H9 (cell line): Measurements from ENCODE around the gene EGLN3. TPM values are rescaled to one million over a fixed set of nuclear protein-coding genes. Genes with fewer than 3 reads are reported as not detected.

Source experiments
- DNase-seq: peaks from one replicate; pipeline ENCODE4 v3.0.0-alpha.2; 2017
- H2AFZ ChIP-seq: one replicate; pipeline ENCODE4 v1.6.1; 2013; ENCODE audit warnings: mild to moderate bottlenecking, low read length, control low read depth, moderate library complexity
- H2AK5ac ChIP-seq: 2 replicates; pipeline ENCODE4 v1.6.1; 2013; ENCODE audit warnings: low read length, control low read depth, mixed read lengths; ENCODE audit not compliant: insufficient read length
- H2BK120ac ChIP-seq: one replicate; pipeline ENCODE4 v1.6.1; 2013; ENCODE audit warnings: low read depth, mild to moderate bottlenecking, low read length, control low read depth, inconsistent platforms; ENCODE audit not compliant: poor library complexity, severe bottlenecking
- H2BK12ac ChIP-seq: 2 replicates; pipeline ENCODE4 v1.6.1; 2013; ENCODE audit warnings: low read length, control low read depth, mixed read lengths, low read depth; ENCODE audit not compliant: insufficient read length
- H2BK15ac ChIP-seq: 2 replicates; pipeline ENCODE4 v1.6.1; 2013; ENCODE audit warnings: low read depth, low read length, control low read depth
- H2BK20ac ChIP-seq: one replicate; pipeline ENCODE4 v1.6.1; 2013; ENCODE audit warnings: low read depth, mild to moderate bottlenecking, low read length, control low read depth, inconsistent platforms; ENCODE audit not compliant: poor library complexity, severe bottlenecking
- H2BK5ac ChIP-seq: 2 replicates; pipeline ENCODE4 v1.6.1; 2013; ENCODE audit warnings: low read length, control low read depth, mixed read lengths; ENCODE audit not compliant: insufficient read length
- H3K14ac ChIP-seq: 2 replicates; pipeline ENCODE4 v1.6.1; 2013; ENCODE audit warnings: low read length, control low read depth; ENCODE audit not compliant: insufficient read depth
- H3K18ac ChIP-seq: 2 replicates; pipeline ENCODE4 v1.6.1; 2013; ENCODE audit warnings: low read depth, mild to moderate bottlenecking, mixed read lengths, low read length, control low read depth; ENCODE audit not compliant: insufficient read length
- H3K23ac ChIP-seq: 2 replicates; pipeline ENCODE4 v1.6.1; 2013; ENCODE audit warnings: low read length, control low read depth, mixed read lengths, low read depth; ENCODE audit not compliant: insufficient read length
- H3K23me2 ChIP-seq: 2 replicates; pipeline ENCODE4 v1.6.1; 2013; ENCODE audit warnings: low read depth, mild to moderate bottlenecking, mixed read lengths, low read length, control low read depth; ENCODE audit not compliant: insufficient read length, poor library complexity, severe bottlenecking
- H3K27ac ChIP-seq: 2 replicates; pipeline ENCODE4 v1.5.1; 2013; ENCODE audit warnings: low read length, control low read depth, mixed read lengths, low read depth; ENCODE audit not compliant: insufficient read length
- H3K27me3 ChIP-seq: 2 replicates; pipeline ENCODE4 v1.6.1; 2013; ENCODE audit warnings: low read length, control low read depth, inconsistent platforms; ENCODE audit not compliant: insufficient read depth
- H3K4ac ChIP-seq: 2 replicates; pipeline ENCODE4 v1.6.1; 2013; ENCODE audit warnings: low read depth, mild to moderate bottlenecking, control low read depth, inconsistent platforms, low read length, moderate library complexity
- H3K4me1 ChIP-seq: 2 replicates; pipeline ENCODE4 v1.6.1; 2013; ENCODE audit warnings: low read length, control low read depth, inconsistent platforms; ENCODE audit not compliant: insufficient read depth
- H3K4me2 ChIP-seq: 2 replicates; pipeline ENCODE4 v1.6.1; 2013; ENCODE audit warnings: low read length, control low read depth, mixed read lengths; ENCODE audit not compliant: insufficient read length, insufficient read depth
- H3K56ac ChIP-seq: 2 replicates; pipeline ENCODE4 v1.6.1; 2013; ENCODE audit warnings: low read depth, mild to moderate bottlenecking, mixed read lengths, low read length, control low read depth; ENCODE audit not compliant: insufficient read length
- H3K79me1 ChIP-seq: 2 replicates; pipeline ENCODE4 v1.6.1; 2013; ENCODE audit warnings: low read depth, mild to moderate bottlenecking, moderate library complexity, low read length, control low read depth, inconsistent platforms; ENCODE audit not compliant: insufficient read depth, poor library complexity, severe bottlenecking
- H3K79me2 ChIP-seq: 2 replicates; pipeline ENCODE4 v1.6.1; 2013; ENCODE audit warnings: low read length, control low read depth, inconsistent platforms; ENCODE audit not compliant: insufficient read depth
- H3K9ac ChIP-seq: 2 replicates; pipeline ENCODE4 v1.6.1; 2013; ENCODE audit warnings: low read length, control low read depth, mixed read lengths; ENCODE audit not compliant: insufficient read length; ENCODE audit errors: extremely low read depth
- H3K9me3 ChIP-seq: one replicate; pipeline ENCODE4 v1.6.1; 2013; ENCODE audit warnings: low read depth, low read length, inconsistent platforms; ENCODE audit not compliant: control insufficient read depth
- H3T11ph ChIP-seq: one replicate; pipeline ENCODE4 v1.6.1; 2013; ENCODE audit warnings: mild to moderate bottlenecking, low read length, control low read depth, inconsistent platforms
- H4K20me1 ChIP-seq: one replicate; pipeline ENCODE4 v1.6.1; 2013; ENCODE audit not compliant: control insufficient read depth, insufficient read length, insufficient read depth
- H4K5ac ChIP-seq: 2 replicates; pipeline ENCODE4 v1.6.1; 2013; ENCODE audit warnings: low read depth, mild to moderate bottlenecking, mixed read lengths, low read length, control low read depth; ENCODE audit not compliant: insufficient read length
- H4K8ac ChIP-seq: replicated peaks from 2 replicates; pipeline ENCODE4 v1.6.1; 2013; ENCODE audit warnings: low read length, control low read depth, mixed read lengths, low read depth; ENCODE audit not compliant: insufficient read length
- H4K91ac ChIP-seq: 2 replicates; pipeline ENCODE4 v1.6.1; 2013; ENCODE audit warnings: low read depth, mild to moderate bottlenecking, moderate library complexity, mixed read lengths, low read length, control low read depth; ENCODE audit not compliant: insufficient read length
- H3K27ac Mint-ChIP-seq, 3 experiments: 2 replicates in 2 of 3; 3 replicates in 1 of 3; pipeline ENCODE4 v1.8.0; 2020 to 2021; ENCODE audit warnings: mixed read lengths in 3 of 3, mild to moderate bottlenecking in 1 of 3, moderate library complexity in 1 of 3
- H3K27me3 Mint-ChIP-seq: 2 replicates; pipeline ENCODE4 v1.8.0; 2021; ENCODE audit warnings: low read depth, mild to moderate bottlenecking, moderate library complexity, mixed read lengths
- H3K36me3 Mint-ChIP-seq, 3 experiments: 2 replicates in 2 of 3; 3 replicates in 1 of 3; pipeline ENCODE4 v1.8.0; 2020 to 2021; ENCODE audit warnings: low read depth in 3 of 3, mixed read lengths in 3 of 3; ENCODE audit not compliant: insufficient read depth in 1 of 3
- H3K4me1 Mint-ChIP-seq, 2 experiments: 2 replicates each; pipeline ENCODE4 v1.8.0; 2020; ENCODE audit warnings: mixed read lengths in 2 of 2
- H3K4me3 Mint-ChIP-seq, 2 experiments: 2 replicates in 1 of 2; 3 replicates in 1 of 2; pipeline ENCODE4 v1.8.0; 2020 to 2021; ENCODE audit warnings: mild to moderate bottlenecking in 2 of 2, mixed read lengths in 2 of 2, moderate library complexity in 1 of 2
- H3K9me3 Mint-ChIP-seq, 2 experiments: 2 replicates in 1 of 2; 3 replicates in 1 of 2; pipeline ENCODE4 v1.8.0; 2020; ENCODE audit warnings: mild to moderate bottlenecking in 2 of 2, mixed read lengths in 2 of 2, moderate library complexity in 1 of 2
- CTCF ChIP-seq: fragments of 200-600 bp; sonication (generic); conservative IDR thresholded peaks from 3 replicates; pipeline ENCODE4 v1.8.0; 2021; ENCODE audit warnings: antibody characterized with exemption, mild to moderate bottlenecking
- WGBS: extraction: QIAGEN DNeasy Blood & Tissue Kit; methylation state at CpG from one replicate; pipeline ENCODE4 v1.1.7; 2013; ENCODE audit warnings: missing lambda C conversion rate, low lambda C conversion rate, mixed read lengths; ENCODE audit not compliant: insufficient read length; ENCODE audit errors: extremely low coverage; 5-methylcytosine and 5-hydroxymethylcytosine counted together
- total RNA-seq: library from RNA; stranded (reverse); gene quantifications from 2 replicates; pipeline ENCODE4 v1.2.1, GENCODE V29; 2021

The EGLN3 gene
- total RNA-seq, 1 experiment from 2014 or later = 19.8 TPM

- H2BK20ac ChIP-seq = no peak overlapping the region
- peak overlapping the region; percentile 56 for H3K9ac ChIP-seq
- peaks cover 6 to 28% (median 7%) of the 10 kb centered on the region in 3 experiments; a peak in 5 of 7 replicates for H3K36me3 Mint-ChIP-seq
Measured at GRCh38 chr14:33948869-33949408, 1.9 kb downstream of the EGLN3 start.

More at GRCh38 chr14:33948869-33949408, 1.9 kb downstream of the EGLN3 start:
- H3K4ac ChIP-seq = no peak overlapping the region
- peak overlapping the region; percentile 97 for H3K4me2 ChIP-seq
- peaks cover 22% of the 10 kb centered on the region for H3K23me2 ChIP-seq
- Mint-ChIP-seq H3K4me3 (peak overlapping the region; percentile 81 to 82), H3K27ac (peak overlapping the region; percentile 4 to 15 (median 5); a peak in 2 of 7 replicates), H3K27me3 (peaks cover 12% of the 10 kb centered on the region), H3K4me1 (peaks cover 53 to 68% of the 10 kb centered on the region in 2 experiments), H3K9me3 (no peaks in the 10 kb centered on the region; a peak in 1 of 5 replicates)
- no peaks in the 10 kb centered on the region for H3K79me1 ChIP-seq
- H2AFZ ChIP-seq = no peak overlapping the region
- H2AK5ac ChIP-seq = no peak overlapping the region
- no peak overlapping the region for H2BK15ac ChIP-seq
- no peak for TF ChIP-seq CTCF
- H3K23ac ChIP-seq = peak overlapping the region; percentile 63
- no peak for DNase-seq
- no CpG with 5 or more reads among the region's 9 CpGs for WGBS
- H3K18ac ChIP-seq = no peak overlapping the region
- no peak overlapping the region for H2BK12ac ChIP-seq
- H3K4me1 ChIP-seq = peaks cover 3% of the 10 kb centered on the region; the same call in 1 of the 2 replicates
- no peak overlapping the region for H4K5ac ChIP-seq
- H3K56ac ChIP-seq = no peak overlapping the region
- H3K14ac ChIP-seq = no peak overlapping the region
- H2BK120ac ChIP-seq = no peak overlapping the region
- no peak overlapping the region for H4K91ac ChIP-seq
- H3K27ac ChIP-seq = no peak overlapping the region
- no peaks in the 10 kb centered on the region for H3K9me3 ChIP-seq
- no peak overlapping the region for H4K8ac ChIP-seq
- peaks cover 4% of the 10 kb centered on the region; the same call in 1 of the 2 replicates for H3K27me3 ChIP-seq
- H3T11ph ChIP-seq = no peak overlapping the region
- peaks cover 11% of the 10 kb centered on the region; the same call in 1 of the 2 replicates for H3K79me2 ChIP-seq
- no peak overlapping the region for H2BK5ac ChIP-seq
- H4K20me1 ChIP-seq = no peaks in the 10 kb centered on the region
